VCaP (cell line): ENCODE results near the gene TFR2.

Experiments
- H3K27ac ChIP-seq: fragments of 450-650 bp; 2 replicates; pipeline ENCODE4 v1.5.1; 2017
- CTCF ChIP-seq: fragments of 450-650 bp; conservative IDR thresholded peaks from 2 replicates; pipeline ENCODE4 v1.5.1; 2017; ENCODE audit warnings: mild to moderate bottlenecking, moderate library complexity

Gene TFR2

DNA sequence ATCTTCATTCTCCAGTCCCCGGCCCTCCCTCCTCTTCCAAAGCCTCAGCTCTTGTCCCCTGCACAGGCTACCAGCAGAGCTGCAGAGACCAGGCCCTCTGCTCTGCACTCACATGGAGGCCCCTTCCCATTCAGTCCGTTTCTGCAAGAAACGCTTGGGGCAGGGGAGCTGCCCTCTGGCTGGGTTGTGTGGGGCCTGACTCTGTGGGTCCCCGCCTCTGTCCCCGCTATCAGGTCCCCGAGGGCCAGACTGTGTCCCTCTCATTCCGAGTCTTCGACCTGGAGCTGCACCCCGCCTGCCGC, 37.7 kb downstream of the TFR2 start:
- TF ChIP-seq CTCF, result no peak
- H3K27ac ChIP-seq, result peak overlapping the region; percentile 59; the same call in 1 of the 2 replicates

- TF ChIP-seq CTCF, result no peak
- no peak overlapping the region; the same call in 1 of the 2 replicates for H3K27ac ChIP-seq
These were observed 38.2 kb downstream of the TFR2 start for GRCh38 chr7:100602889-100603725.

- no peak for TF ChIP-seq CTCF
- H3K27ac ChIP-seq, result no peak overlapping the region
These were observed 40.7 kb downstream of the TFR2 start for GRCh38 chr7:100600730-100601038.

DNA sequence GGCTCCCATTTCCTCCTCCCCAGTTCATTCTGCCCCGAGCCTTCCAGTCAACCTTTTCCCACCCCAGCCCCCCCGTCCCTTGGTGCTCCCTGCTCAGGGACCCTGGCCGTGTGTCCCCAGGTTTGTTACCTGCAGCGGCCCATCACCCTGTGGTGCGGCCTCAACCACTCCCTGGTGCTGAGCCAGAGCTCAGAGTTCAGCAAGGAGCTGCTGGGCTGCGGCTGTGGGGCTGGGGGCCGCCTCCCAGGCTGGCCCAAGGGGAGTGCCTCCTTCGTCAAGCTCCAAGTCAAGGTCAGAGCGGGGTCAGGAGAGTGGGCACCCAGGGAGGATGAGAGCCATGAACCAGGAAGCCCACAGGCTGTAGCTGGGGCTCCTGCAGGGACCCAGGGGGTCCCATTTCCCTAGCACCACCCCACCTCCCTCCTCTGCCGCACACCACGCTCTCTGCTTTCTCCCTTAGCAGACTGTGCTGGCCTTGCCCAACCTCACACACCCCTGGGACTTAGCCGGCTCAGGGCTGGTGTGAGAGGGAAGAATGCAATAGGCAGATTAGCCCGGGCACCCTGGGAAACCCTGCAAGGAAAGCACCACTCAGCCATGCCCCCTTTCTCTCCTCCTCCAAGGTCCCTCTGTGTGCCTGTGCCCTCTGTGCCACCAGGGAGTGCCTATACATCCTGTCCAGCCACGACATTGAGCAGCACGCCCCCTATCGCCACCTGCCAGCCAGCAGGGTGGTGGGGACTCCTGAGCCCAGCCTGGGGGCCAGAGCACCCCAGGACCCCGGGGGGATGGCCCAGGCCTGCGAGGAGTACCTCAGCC, 41.2 kb downstream of the TFR2 start:
- H3K27ac ChIP-seq, result no peak overlapping the region
- no peak for TF ChIP-seq CTCF

DNA sequence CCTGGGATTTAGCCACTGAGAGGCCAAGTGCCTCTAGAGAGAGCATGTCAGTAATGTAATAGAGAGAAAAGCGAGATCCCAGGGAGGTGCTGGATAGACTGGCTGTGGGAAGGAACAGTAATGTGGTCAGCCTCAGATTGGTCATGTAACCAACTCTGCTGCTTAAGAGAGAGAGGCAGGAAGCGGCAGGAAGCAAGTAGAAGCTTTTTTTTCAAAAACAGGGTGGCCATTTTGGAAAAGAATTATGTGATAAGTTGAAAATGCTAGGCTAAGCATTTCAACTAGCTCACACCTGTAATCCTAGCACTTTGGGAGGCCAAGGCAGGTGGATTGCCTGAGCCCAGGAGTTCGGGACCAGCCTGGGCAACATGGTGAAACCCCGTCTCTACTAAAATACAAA, 42.9 kb downstream of the TFR2 start:
- TF ChIP-seq CTCF, result no peak
- H3K27ac ChIP-seq, result no peak overlapping the region

- no peak for TF ChIP-seq CTCF
- no peak overlapping the region for H3K27ac ChIP-seq
These were observed 46.2 kb downstream of the TFR2 start for GRCh38 chr7:100595188-100595587.

GRCh38 chr7:100591596-100591995, 49.8 kb downstream of the TFR2 start:
- TF ChIP-seq CTCF, result no peak

More at GRCh38 chr7:100591596-100591995, 49.8 kb downstream of the TFR2 start:
- H3K27ac ChIP-seq, result no peak overlapping the region
